GM21390 (cell line): Measurements from ENCODE around the gene NHS.

Source experiments
- ATAC-seq: cut with Tn5 transposase; IDR thresholded peaks from one replicate; pipeline ENCODE4 v1.9.1; 2021; ENCODE audit not compliant: unreplicated experiment

The NHS gene

GRCh38 chrX:17584248-17584681, 209.3 kb downstream of the NHS start:
- ATAC-seq = no peak

DNA sequence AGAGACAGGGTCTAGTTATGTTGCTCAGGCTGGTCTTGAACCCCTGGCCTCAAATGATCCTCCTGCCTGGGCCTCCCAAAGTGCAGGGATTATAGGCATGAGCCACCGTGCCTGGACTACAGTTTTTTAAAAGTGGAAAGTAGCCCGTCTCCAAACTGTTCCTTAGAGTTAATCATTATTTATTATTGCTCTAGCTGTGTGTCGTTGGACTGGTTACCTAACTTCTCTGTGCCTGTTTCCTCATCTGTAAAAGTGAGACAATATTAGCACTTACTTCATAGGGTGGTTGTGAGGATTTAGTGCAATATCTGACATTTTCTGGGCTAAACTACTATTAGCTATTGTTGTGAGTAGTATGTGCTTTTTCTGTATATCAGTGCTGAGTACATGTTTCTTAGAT, 210.0 kb downstream of the NHS start:
- ATAC-seq = no peak

DNA sequence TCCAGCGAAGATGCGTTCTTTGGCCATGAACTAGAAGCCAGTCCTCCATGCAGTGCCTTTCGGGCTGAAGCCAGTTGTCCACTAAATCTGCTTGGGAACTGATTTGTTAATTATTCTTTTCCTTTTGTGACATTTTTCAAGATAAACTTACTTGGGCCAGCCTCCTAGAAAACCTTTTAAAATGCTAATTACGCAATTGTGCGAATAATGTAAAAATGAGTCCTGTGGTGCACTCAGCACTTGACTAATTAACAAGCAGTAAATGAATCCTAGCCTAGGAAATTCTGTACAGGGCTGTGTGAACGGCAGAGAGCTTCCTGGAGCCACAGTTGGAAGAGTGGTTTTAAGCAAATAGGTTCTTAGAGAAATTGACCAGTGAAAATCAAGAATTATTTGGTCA, 212.4 kb downstream of the NHS start:
- ATAC-seq = no peak

GRCh38 chrX:17588303-17588702, 213.3 kb downstream of the NHS start:
- no peak for ATAC-seq

- ATAC-seq = peak; percentile 62
These were observed 216.1 kb downstream of the NHS start for GRCh38 chrX:17590892-17591740.

- ATAC-seq = no peak
These were observed 216.7 kb downstream of the NHS start for GRCh38 chrX:17591741-17592110.

- ATAC-seq = no peak
These were observed 217.1 kb downstream of the NHS start for GRCh38 chrX:17592117-17592516.

- ATAC-seq = no peak
These were observed 219.7 kb downstream of the NHS start for GRCh38 chrX:17594693-17595092.

GRCh38 chrX:17595456-17596035, 220.5 kb downstream of the NHS start:
- ATAC-seq = peak; percentile 48

- ATAC-seq = no peak
These were observed 221.1 kb downstream of the NHS start for GRCh38 chrX:17596061-17596460.

DNA sequence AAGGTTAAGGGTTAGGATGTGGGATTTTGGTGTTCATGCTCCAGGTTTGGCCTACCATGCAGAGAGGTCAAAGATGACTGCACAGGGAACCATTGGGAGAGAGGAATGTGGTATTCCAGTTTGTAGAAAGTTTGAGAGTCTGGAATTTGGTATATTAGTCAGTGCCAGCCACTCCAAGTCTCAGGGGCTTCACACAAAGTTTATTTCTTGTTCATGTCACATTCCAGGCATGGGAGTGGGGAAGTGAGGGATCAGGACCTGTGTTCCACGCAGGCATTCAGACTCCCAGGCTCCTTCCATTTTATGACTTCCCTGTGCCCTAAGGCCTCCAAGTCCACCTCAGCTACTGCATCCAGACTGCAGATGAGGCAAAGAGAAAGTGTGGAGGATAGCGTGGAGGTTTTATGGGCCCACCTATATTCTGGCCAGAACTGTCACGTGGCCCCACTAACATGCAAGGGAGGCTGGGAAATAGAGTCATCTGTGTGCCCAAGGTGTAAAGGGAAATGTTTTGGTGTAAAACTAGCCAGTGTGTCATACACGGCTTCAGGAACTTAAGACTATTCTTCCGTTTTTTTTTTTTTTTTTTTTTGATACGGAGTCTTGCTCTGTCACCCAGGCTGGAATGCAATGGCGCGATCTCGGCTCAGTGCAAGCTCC, 221.7 kb downstream of the NHS start:
- ATAC-seq = no peak

GRCh38 chrX:17597327-17597726, 222.3 kb downstream of the NHS start:
- no peak for ATAC-seq

- no peak for ATAC-seq
These were observed 222.9 kb downstream of the NHS start for GRCh38 chrX:17597836-17598439.

DNA sequence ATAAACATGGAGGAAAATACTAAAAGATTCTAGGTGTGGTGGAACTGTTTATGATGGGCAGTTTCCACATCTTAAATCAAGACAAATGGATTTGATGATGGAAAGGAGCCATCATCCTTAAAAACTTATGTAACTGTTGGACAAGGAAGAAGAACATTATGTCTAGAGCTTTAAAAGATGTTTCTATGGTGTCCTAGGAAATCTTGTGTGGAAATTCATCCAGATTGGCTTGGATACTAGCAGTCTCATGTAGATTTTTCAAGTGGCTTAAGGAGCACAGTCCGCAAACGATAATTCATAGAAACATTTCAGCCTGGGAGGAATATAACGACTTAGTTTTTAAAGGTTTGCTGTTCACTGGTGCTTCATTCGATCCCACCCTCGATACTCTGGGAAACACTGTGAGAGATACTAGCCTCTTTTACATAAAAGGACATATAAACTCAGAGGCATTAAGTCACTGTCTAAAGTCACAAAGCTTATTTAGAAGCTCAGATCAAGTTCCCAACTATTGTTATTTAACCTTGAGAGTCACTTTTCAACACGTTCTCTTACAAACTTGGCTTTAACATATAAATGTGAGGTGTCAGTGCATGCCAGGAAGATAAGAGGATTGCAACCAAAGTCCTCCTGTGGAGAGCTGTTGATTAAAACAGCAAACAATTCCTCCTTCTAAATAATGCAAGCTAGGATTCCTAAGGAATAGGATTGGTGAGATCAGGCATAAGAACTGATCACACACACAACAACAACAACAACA, 226.6 kb downstream of the NHS start:
- no peak for ATAC-seq

GRCh38 chrX:17602245-17602644, 227.2 kb downstream of the NHS start:
- ATAC-seq = no peak

DNA sequence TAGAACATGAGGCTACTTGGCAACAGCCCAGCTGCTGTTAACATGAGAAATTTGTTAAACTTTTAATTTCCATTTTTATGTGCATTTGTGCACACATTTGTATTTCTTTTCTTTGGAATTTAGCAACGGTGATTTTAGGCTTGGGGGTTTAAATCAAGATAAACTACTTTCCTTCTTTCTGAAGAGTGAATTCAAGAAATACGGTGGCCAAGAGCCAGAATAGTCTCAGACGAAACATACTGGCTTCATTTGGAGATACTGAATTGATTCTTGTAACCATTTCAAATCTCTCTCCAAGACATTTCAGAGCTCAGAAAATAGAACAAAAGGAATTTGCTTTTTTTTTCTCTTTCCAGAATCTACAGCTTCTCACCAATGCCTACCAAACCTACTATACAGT, 228.2 kb downstream of the NHS start:
- ATAC-seq = no peak

DNA sequence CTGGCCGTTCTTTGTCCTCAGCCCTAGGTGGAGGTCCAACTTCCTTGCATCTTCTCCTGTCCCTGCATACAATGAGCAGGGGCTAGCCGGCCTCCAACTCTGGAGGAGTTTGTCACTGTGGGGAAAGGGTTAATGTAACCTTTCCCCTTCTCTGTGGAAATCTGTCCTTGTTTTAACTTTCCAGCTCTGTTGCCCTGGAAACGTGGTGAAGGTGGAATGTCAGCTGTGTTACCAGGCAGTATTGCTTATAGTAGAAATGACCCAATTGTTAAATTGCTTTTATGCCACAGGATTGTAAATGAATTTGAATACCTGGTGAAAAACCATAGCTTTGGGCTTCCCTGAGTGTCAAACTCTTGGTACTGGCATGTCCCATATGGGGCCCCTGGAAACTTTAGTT, 230.7 kb downstream of the NHS start:
- ATAC-seq = no peak

DNA sequence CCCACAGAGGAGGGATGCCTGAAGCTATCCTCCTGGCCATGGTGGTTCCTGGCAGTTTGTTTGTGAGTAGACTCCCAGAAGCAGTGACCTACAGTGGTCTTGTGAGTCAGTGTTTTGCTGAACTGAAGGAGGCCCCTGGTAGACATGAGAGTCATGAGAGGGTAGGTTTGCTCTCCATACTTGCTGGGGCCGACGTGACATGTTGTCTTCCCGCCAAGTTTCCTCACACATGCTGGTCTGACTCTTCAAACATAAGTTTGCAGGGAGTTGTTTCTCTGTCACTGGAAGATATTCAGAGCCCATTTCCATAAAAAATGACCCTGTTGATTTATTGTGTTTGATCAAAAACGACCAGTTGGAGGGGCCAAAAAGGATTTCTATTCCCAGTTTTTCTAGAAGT, 231.2 kb downstream of the NHS start:
- ATAC-seq = no peak

DNA sequence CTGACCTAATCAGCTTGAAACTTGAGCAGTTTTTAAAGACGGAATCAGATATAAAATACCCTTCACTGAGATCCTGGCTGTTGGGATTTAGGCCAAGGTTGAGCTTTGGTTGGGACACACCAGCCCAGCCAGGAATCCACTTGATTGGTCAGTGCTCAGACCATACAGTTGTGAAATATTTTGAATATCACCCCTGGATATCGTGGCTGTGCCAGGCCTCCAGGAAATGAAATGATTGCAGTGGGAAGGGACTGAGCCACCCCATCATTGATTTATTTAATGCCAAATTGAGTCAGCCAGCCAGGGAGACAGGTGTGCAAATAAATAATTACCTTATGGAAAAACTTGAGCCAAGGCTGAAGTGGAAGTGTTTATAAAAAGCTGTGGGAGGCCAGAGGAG, 233.9 kb downstream of the NHS start:
- ATAC-seq = no peak

- no peak for ATAC-seq
These were observed 235.8 kb downstream of the NHS start for GRCh38 chrX:17610788-17611187.

DNA sequence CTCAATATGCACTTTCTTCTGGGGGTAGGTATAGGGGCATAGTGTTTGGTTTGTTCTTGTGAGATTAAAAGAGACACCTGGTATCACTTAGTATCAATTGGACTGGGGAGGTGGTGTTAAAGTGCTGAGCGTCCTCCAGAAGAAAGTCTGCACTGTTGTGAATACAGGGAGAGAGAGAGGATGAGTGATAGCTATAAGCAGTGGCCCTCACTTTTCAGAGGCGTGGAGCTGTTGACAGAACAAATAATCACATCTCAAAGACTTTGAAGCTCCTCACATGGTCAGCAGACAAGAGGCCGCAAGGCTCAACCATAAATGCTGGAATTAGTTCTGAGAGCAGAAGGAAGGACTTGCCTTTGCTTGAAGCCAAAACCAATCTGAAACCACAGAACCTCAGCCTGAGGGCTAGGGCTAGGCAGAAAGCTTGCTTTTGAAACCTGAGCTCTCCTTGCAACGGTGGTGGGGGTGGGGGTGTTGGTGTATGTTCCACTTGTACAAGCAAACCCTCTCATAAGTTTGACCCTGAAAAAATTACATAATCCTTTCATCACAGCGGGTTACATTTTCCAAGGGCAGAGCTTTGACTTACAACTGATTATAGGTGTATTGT, 239.1 kb downstream of the NHS start:
- peak; percentile 92 for ATAC-seq
